ENCODE measurements around the gene HJURP. TPM values are rescaled to one million over a fixed set of nuclear protein-coding genes. Genes with fewer than 3 reads are reported as not detected.

Gene HJURP
- total and polyA plus RNA-seq, 2 donors (not counting 3 experiments of a cell fraction or from before 2014, with no cell fraction given), result 34.4 to 60.9 TPM

GRCh38 chr2:233807215-233807865 lies 47.0 kb downstream of the HJURP start:
- H3K36me3 ChIP-seq (ENCODE audit: control insufficient read depth in 2 of 2, extremely low read depth in 1 of 2, insufficient read depth in 2 of 2, low read length in 2 of 2), result no peaks in the 10 kb centered on the region
- H3K9me3 ChIP-seq (replicated peaks; ENCODE audit: control insufficient read depth, insufficient read depth, low read length), result no peaks in the 10 kb centered on the region
- H4K20me1 ChIP-seq (replicated peaks; ENCODE audit: control insufficient read depth, extremely low read depth, insufficient read depth, low read length), result no peaks in the 10 kb centered on the region
- no peak overlapping the region for H3K27ac ChIP-seq (ENCODE audit: insufficient read depth, low read depth, low read length)
- H2AFZ ChIP-seq (ENCODE audit: low read depth, low read length), result no peak overlapping the region
- intact Hi-C loops (cut with micrococcal nuclease), result no loop called here
- ChIA-PET POLR2A (no interaction called here), CTCF (interaction anchor here (1.0 to 1.8 kb wide), 2 partner anchors 359 to 364 kb away, joined by 3 to 7 read pairs; no protein-coding TSS in a partner anchor)
- H3K4me3 ChIP-seq (replicated peaks in 1 of 3; ENCODE audit: insufficient read depth in 1 of 3, low read depth in 1 of 3, low read length in 3 of 3), result no peak overlapping the region
- H3K9me1 ChIP-seq (replicated peaks; ENCODE audit: control insufficient read depth, extremely low read depth, insufficient read depth, low read length), result no peaks in the 10 kb centered on the region
- no TSS peak for BruUV-seq (replicated peaks)
- dilution Hi-C loops (cut with MboI; ENCODE audit: extremely low pct_ligation_motif_present, low sequenced_read_pairs), result no loop called here
- H3K4me1 ChIP-seq (ENCODE audit: control insufficient read depth, extremely low read depth, insufficient read depth, low read length), result no peaks in the 10 kb centered on the region
- H3K4me2 ChIP-seq (ENCODE audit: insufficient read depth, low read length), result no peak overlapping the region
- no peak overlapping the region for H3K9ac ChIP-seq (replicated peaks; ENCODE audit: extremely low read depth, insufficient read depth, low read length)
- TF ChIP-seq FOS (IDR thresholded peaks at IDR 0.05; ENCODE audit: borderline replicate concordance, insufficient read depth, low read length) (no peak), CTCF (IDR thresholded peaks at IDR 0.05; ENCODE audit: extremely low read depth in 1 of 2, insufficient read depth in 1 of 2, low read depth in 1 of 2, low read length in 2 of 2) (no peak), POLR2AphosphoS5 (IDR thresholded peaks at IDR 0.05; ENCODE audit: insufficient read depth, low read depth, low read length) (no peak), POLR2A (IDR thresholded peaks at IDR 0.05; ENCODE audit: low read depth, low read length) (no peak), MAX (IDR thresholded peaks at IDR 0.05; ENCODE audit: insufficient read depth, insufficient read length) (no peak)
- DNase-seq (ENCODE audit: low read depth, low spot score) (no peak), FAIRE-seq (no peak)
- H3K27me3 ChIP-seq (ENCODE audit: control insufficient read depth in 2 of 2, insufficient read depth in 2 of 2, low read length in 2 of 2), result peaks cover 0 to 1% of the 10 kb centered on the region in 2 experiments
- H3K79me2 ChIP-seq (ENCODE audit: control insufficient read depth, insufficient read depth, low read length), result no peaks in the 10 kb centered on the region

- DNase-seq (ENCODE audit: low read depth, low spot score), result no peak
- dilution Hi-C loops (cut with MboI; ENCODE audit: extremely low pct_ligation_motif_present, low sequenced_read_pairs), result no loop called here
- TF ChIP-seq MYC (IDR thresholded peaks at IDR 0.05; ENCODE audit: low read depth, low read length) (no peak), POLR2A (IDR thresholded peaks at IDR 0.05; ENCODE audit: low read depth, low read length) (no peak), GATA2 (IDR thresholded peaks at IDR 0.05; ENCODE audit: insufficient read depth, insufficient read length, low read depth, low read length) (no peak), EZH2 (IDR thresholded peaks at IDR 0.05; ENCODE audit: borderline replicate concordance, low read depth, low read length, severe bottlenecking) (no peak), MAX (IDR thresholded peaks at IDR 0.05; ENCODE audit: insufficient read depth, insufficient read length) (no peak), POLR2AphosphoS5 (IDR thresholded peaks at IDR 0.05; ENCODE audit: insufficient read depth, low read depth, low read length) (no peak), JUN (IDR thresholded peaks at IDR 0.05; ENCODE audit: borderline replicate concordance, insufficient read depth, insufficient read length, low read depth) (no peak), CTCF (IDR thresholded peaks at IDR 0.05; ENCODE audit: extremely low read depth in 1 of 2, insufficient read depth in 1 of 2, low read depth in 1 of 2, low read length in 2 of 2) (no peak)
- H3K4me2 ChIP-seq (ENCODE audit: insufficient read depth, low read length), result no peak overlapping the region
- ChIA-PET CTCF (no interaction called here), POLR2A (no interaction called here)
- BruUV-seq (replicated peaks), result no TSS peak
- no peak overlapping the region for H3K27ac ChIP-seq (ENCODE audit: insufficient read depth, low read depth, low read length)
- H3K9ac ChIP-seq (replicated peaks; ENCODE audit: extremely low read depth, insufficient read depth, low read length), result no peak overlapping the region
- H3K9me3 ChIP-seq (replicated peaks; ENCODE audit: control insufficient read depth, insufficient read depth, low read length), result no peaks in the 10 kb centered on the region
- H3K27me3 ChIP-seq (ENCODE audit: control insufficient read depth in 2 of 2, insufficient read depth in 2 of 2, low read length in 2 of 2), result no peaks in the 10 kb centered on the region
- H3K36me3 ChIP-seq (ENCODE audit: control insufficient read depth in 2 of 2, extremely low read depth in 1 of 2, insufficient read depth in 2 of 2, low read length in 2 of 2), result no peaks in the 10 kb centered on the region
- H4K20me1 ChIP-seq (replicated peaks; ENCODE audit: control insufficient read depth, extremely low read depth, insufficient read depth, low read length), result no peaks in the 10 kb centered on the region
- no peaks in the 10 kb centered on the region for H3K79me2 ChIP-seq (ENCODE audit: control insufficient read depth, insufficient read depth, low read length)
- no peak for FAIRE-seq
- H3K4me1 ChIP-seq (ENCODE audit: control insufficient read depth, extremely low read depth, insufficient read depth, low read length), result no peaks in the 10 kb centered on the region
- intact Hi-C loops (cut with micrococcal nuclease), result no loop called here
- H3K9me1 ChIP-seq (replicated peaks; ENCODE audit: control insufficient read depth, extremely low read depth, insufficient read depth, low read length), result no peaks in the 10 kb centered on the region
- no peak overlapping the region for H2AFZ ChIP-seq (ENCODE audit: low read depth, low read length)
- no peak overlapping the region for H3K4me3 ChIP-seq (replicated peaks in 1 of 3; ENCODE audit: insufficient read depth in 1 of 3, low read depth in 1 of 3, low read length in 3 of 3)
Measured at GRCh38 chr2:233803994-233804393, 50.3 kb downstream of the HJURP start.
